NCI-H2196 (cell line): Measurements from ENCODE around the gene ZRANB3.
"Not testable (repeated sequence)": the region's sequence is repeated elsewhere in the genome, so short reads cannot be mapped to it uniquely, and the experiment has no call there.

Source experiments
- DNase-seq: peaks from one replicate; lab custom pipeline; 2025; ENCODE audit not compliant: unreplicated experiment; lab: John Stamatoyannopoulos, UW

The ZRANB3 gene

GRCh38 chr2:135140606-135141005 lies 390.4 kb downstream of the ZRANB3 start:
- no peak for DNase-seq

GRCh38 chr2:135132314-135132713 lies 398.7 kb downstream of the ZRANB3 start:
- no peak for DNase-seq

GRCh38 chr2:135130751-135131150 lies 400.3 kb downstream of the ZRANB3 start:
- no peak for DNase-seq

- DNase-seq, result no peak
Observed at GRCh38 chr2:135125940-135126339, 405.1 kb downstream of the ZRANB3 start.

- no peak for DNase-seq
Observed at GRCh38 chr2:135124924-135125886, 405.8 kb downstream of the ZRANB3 start.

- not testable (repeated sequence) for DNase-seq
Observed at GRCh38 chr2:135121658-135122039, 409.4 kb downstream of the ZRANB3 start.

GRCh38 chr2:135121016-135121657 lies 409.9 kb downstream of the ZRANB3 start:
- DNase-seq, result no peak

GRCh38 chr2:135119582-135119981 lies 411.4 kb downstream of the ZRANB3 start:
- no peak for DNase-seq

- no peak for DNase-seq
Observed at GRCh38 chr2:135113322-135113721, 417.7 kb downstream of the ZRANB3 start.

GRCh38 chr2:135105513-135106316 lies 425.3 kb downstream of the ZRANB3 start:
- not testable (repeated sequence) for DNase-seq

- no peak for DNase-seq
Observed at GRCh38 chr2:135103843-135104242, 427.2 kb downstream of the ZRANB3 start.

- DNase-seq, result no peak
Observed at GRCh38 chr2:135099802-135100483, 431.1 kb downstream of the ZRANB3 start.

- no peak for DNase-seq
Observed at GRCh38 chr2:135097532-135098231, 433.3 kb downstream of the ZRANB3 start.

- DNase-seq, result no peak
Observed at GRCh38 chr2:135096665-135097446, 434.2 kb downstream of the ZRANB3 start.

GRCh38 chr2:135095591-135095990 lies 435.4 kb downstream of the ZRANB3 start:
- DNase-seq, result no peak

- DNase-seq, result no peak
Observed at GRCh38 chr2:135094508-135094907, 436.5 kb downstream of the ZRANB3 start.

- DNase-seq, result no peak
Observed at GRCh38 chr2:135093670-135094330, 437.2 kb downstream of the ZRANB3 start.

- DNase-seq, result no peak
Observed at GRCh38 chr2:135093193-135093592, 437.8 kb downstream of the ZRANB3 start.

GRCh38 chr2:135091681-135092080 lies 439.3 kb downstream of the ZRANB3 start:
- no peak for DNase-seq
